ENCODE results near the gene MYH3.
A peak's percentile ranks its signal among the peaks of the same experiment; 100 is the strongest.
"Not testable (repeated sequence)": the region's sequence is repeated elsewhere in the genome, so short reads cannot be mapped to it uniquely, and the experiment has no call there.

The MYH3 gene

GRCh38 chr17:10657148-10657547 is at the start of gene MYH3:
TSS of gene MYH3 (minus strand) at chr17:10657309. CDS start at chr17:10655064, 2,245 bp downstream.
- DNase-seq (ENCODE audit: low read depth) = no peak

- no peak for DNase-seq (ENCODE audit: low read depth)
Measured at GRCh38 chr17:10705727-10706126, 48.6 kb upstream of the MYH3 start.

- no peak for DNase-seq (ENCODE audit: low read depth)
Measured at GRCh38 chr17:10702574-10702973, 45.5 kb upstream of the MYH3 start.

GRCh38 chr17:10699856-10700255 is 42.7 kb upstream of the MYH3 start:
- no peak for DNase-seq (ENCODE audit: low read depth)

GRCh38 chr17:10698096-10698818 is 41.1 kb upstream of the MYH3 start:
- no peak for DNase-seq (ENCODE audit: low read depth)

- peak; percentile 83 for DNase-seq (ENCODE audit: low read depth)
Measured at GRCh38 chr17:10697092-10698081, 40.3 kb upstream of the MYH3 start, which contains the start of the genes ADPRM and SCO1. TSS of gene ADPRM (plus strand) at chr17:10697594. CDS start at chr17:10704927, 7,333 bp downstream. TSS of gene SCO1 (minus strand) at chr17:10697533. CDS start at chr17:10697507, 26 bp downstream.

GRCh38 chr17:10695875-10696407 is 38.8 kb upstream of the MYH3 start:
- not testable (repeated sequence) for DNase-seq (ENCODE audit: low read depth)

- no peak for DNase-seq (ENCODE audit: low read depth)
Measured at GRCh38 chr17:10687499-10687898, 30.4 kb upstream of the MYH3 start.

GRCh38 chr17:10683853-10684252 is 26.7 kb upstream of the MYH3 start:
- no peak for DNase-seq (ENCODE audit: low read depth)

GRCh38 chr17:10681866-10682446 is 24.8 kb upstream of the MYH3 start:
- DNase-seq (ENCODE audit: low read depth) = no peak

GRCh38 chr17:10674704-10675103 is 17.6 kb upstream of the MYH3 start:
- no peak for DNase-seq (ENCODE audit: low read depth)

GRCh38 chr17:10673312-10673711 is 16.2 kb upstream of the MYH3 start:
- no peak for DNase-seq (ENCODE audit: low read depth)

GRCh38 chr17:10668775-10669174 is 11.7 kb upstream of the MYH3 start:
- peak; percentile 5 for DNase-seq (ENCODE audit: low read depth)

- no peak for DNase-seq (ENCODE audit: low read depth)
Measured at GRCh38 chr17:10666906-10667305, 9.8 kb upstream of the MYH3 start.

- no peak for DNase-seq (ENCODE audit: low read depth)
Measured at GRCh38 chr17:10664571-10664970, 7.5 kb upstream of the MYH3 start.

- no peak for DNase-seq (ENCODE audit: low read depth)
Measured at GRCh38 chr17:10663231-10663630, 6.1 kb upstream of the MYH3 start.

- no peak for DNase-seq (ENCODE audit: low read depth)
Measured at GRCh38 chr17:10661437-10661836, 4.3 kb upstream of the MYH3 start.

GRCh38 chr17:10657879-10658278 is 770 bp upstream of the MYH3 start:
- no peak for DNase-seq (ENCODE audit: low read depth)

- DNase-seq (ENCODE audit: low read depth) = no peak
Measured at GRCh38 chr17:10653987-10654386, 3.1 kb downstream of the MYH3 start.

GRCh38 chr17:10652984-10653659 is 4.0 kb downstream of the MYH3 start:
- no peak for DNase-seq (ENCODE audit: low read depth)

- DNase-seq (ENCODE audit: low read depth) = no peak
Measured at GRCh38 chr17:10651927-10652326, 5.2 kb downstream of the MYH3 start.

- DNase-seq (ENCODE audit: low read depth) = no peak
Measured at GRCh38 chr17:10649602-10650001, 7.5 kb downstream of the MYH3 start.

Data from HS-5 (cell line).